CD4-positive, alpha-beta T cell treated with Interleukin-15 for 4 hours (primary cell): ENCODE results near the gene GSTM4.
"Not testable (repeated sequence)": the region's sequence is repeated elsewhere in the genome, so short reads cannot be mapped to it uniquely, and the experiment has no call there.

Experiments used
- DNase-seq: peaks from one replicate; pipeline ENCODE4 v3.0.0-alpha.2; 2020; ENCODE audit warnings: low spot score

Gene GSTM4

DNA sequence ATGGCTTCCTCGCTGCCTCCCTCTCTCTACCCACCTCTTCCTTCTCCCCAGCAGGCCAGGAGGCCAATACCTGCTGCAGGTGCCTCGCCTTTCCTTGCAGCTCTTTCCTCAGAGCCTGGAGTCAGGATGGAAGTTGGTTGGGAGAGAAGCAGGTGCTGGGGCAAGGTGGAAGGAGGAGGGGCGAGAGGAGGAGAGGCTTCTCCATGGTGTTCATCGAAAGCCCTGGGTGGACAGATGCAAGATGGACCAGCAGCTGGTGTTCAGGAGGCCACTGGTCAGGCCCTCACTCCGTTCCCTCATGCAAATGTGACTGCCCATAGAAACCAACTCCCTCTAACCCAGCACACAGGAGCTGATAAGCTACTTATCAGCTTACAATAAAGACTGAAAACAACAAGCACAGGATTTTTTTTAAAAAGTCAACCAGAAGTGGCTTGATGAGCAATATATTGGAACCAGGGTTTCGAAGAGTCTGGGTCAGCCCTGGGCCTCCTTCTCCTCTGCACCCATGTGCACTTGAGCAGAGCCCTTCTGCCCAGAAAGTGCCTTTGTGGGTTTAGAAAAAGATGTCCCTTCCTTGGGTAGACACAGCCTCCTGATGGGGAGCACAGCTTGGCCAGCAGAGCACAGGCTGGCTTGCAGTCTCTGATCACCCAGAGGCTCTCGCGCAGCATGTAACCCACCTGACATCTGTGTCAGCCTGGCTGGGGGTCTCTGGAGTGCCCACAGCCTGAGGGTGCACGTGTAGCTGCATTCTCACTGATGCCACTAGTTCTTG lies 16.6 kb upstream of the GSTM4 start:
- DNase-seq, result no peak

DNA sequence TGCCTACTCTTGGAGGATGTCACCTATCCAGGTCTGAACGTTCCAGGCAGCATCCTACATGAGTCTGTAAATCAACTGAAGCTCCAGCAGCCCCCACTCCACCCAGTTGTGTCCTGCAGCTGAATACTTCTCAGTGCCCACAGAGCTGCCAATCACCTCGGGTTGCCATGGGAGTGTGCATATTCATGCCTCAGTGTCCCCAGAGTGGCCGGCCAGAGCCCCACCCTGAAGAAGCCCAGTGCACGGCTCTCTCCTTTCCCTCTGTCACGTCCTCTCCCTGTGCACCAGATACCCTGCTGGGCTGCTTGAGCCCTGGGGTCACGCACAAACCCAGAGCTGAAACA lies 16.1 kb upstream of the GSTM4 start:
- DNase-seq, result no peak

- peak; percentile 89 for DNase-seq
Observed at GRCh38 chr1:109640285-109640865, 15.5 kb upstream of the GSTM4 start.

- no peak for DNase-seq
Observed at GRCh38 chr1:109641078-109641740, 14.7 kb upstream of the GSTM4 start.

DNA sequence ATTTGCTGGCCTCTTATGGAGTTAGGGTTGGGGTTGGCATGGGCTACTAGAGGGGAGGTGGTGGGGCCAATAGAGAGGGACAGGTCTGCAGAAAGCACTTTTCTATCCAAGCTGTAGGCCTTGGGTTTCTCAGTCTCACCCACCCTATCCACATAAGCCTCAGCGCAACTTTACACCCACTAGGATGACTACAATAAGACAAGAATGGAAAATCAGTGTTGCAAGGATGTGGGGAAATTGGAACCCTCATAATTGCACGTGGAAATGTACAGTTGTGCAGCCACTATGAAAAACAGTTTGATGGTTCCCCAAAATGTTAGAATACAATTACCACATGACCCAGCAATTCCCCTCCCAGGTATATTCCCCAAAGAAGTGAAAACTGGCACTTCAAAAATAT lies 14.0 kb upstream of the GSTM4 start:
- DNase-seq, result no peak

GRCh38 chr1:109642626-109643025 lies 13.3 kb upstream of the GSTM4 start:
- DNase-seq, result no peak

GRCh38 chr1:109643385-109644230 lies 12.3 kb upstream of the GSTM4 start:
- peak; percentile 84 for DNase-seq

- DNase-seq, result no peak
Observed at GRCh38 chr1:109644670-109645069, 11.2 kb upstream of the GSTM4 start.

DNA sequence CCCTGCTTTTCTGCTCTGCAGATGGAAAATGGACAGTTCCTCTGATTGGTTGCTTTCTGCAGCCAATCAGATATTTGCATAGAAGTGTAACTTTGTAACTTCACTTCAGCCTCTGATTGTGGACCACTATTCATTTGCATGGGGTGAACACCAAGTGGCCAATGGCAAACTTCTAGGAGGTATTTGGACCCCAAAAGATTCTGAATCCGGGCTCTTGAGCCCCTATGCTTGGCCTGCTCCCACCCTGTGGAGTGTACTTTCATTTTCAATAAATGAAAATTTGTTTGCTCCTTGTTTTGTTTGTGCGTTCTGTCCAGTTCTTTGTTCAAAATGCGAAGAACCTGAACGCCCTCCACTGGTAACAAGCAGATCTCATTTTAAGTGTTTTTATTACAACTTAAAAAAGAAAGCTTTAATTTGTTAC lies 6.4 kb upstream of the GSTM4 start:
- DNase-seq, result no peak

DNA sequence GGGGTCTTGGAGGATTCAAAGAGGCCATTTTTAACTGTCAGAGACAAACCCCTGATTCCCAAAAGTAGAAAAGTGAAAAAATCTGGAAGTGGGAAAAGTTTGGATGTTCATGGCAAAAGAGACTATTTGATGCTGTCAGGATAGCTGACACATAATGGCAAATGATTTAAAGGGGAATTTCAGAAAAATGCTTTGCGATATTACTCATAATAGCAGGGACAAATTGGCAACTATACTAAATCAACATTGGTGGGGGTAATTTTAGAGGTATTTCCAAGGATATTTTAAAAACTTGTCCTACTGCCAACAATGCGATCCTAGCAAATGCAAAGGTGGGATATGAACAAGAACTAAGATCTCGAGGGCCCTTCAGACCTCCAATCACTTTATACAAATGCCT lies 5.3 kb upstream of the GSTM4 start:
- DNase-seq, result no peak

- DNase-seq, result no peak
Observed at GRCh38 chr1:109652402-109652801, 3.5 kb upstream of the GSTM4 start.

DNA sequence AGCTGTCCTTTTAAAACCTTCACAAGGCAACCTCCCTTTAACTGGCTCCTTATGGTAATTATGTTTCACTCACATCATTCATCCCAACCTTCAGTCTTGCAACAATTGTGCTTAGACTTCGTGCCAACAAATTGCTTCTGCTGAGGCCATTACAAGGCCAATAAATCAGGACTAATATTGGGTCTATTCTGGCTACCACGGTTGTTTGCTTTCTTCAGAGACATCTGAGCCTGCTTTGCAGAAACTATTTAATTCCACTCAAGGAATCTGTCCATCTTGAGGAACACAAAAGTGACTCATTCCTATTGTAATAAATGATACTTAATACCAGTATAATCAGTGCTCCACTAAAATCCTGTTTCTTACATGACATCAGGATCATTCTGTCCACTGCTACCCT lies 2.6 kb upstream of the GSTM4 start:
- no peak for DNase-seq

DNA sequence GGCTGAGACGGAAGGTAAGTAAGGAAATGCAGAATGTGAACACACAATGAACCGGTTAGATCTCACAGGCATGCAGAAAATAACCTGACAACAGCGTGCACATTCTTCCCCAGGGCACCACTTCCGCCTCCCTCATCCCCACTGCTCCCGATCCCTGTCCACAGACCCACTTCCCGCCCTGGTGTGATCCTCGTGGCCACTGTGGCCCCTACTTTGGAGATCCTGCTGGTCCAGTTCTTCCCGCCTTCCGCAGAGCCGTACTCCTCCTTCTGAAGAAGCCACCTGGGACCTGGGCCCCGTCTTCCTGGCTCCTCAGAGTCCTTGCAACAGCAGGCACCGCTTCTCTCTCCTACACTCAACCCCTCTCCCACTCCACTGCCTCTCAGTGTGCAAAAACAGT lies 1.4 kb upstream of the GSTM4 start:
- no peak for DNase-seq

DNA sequence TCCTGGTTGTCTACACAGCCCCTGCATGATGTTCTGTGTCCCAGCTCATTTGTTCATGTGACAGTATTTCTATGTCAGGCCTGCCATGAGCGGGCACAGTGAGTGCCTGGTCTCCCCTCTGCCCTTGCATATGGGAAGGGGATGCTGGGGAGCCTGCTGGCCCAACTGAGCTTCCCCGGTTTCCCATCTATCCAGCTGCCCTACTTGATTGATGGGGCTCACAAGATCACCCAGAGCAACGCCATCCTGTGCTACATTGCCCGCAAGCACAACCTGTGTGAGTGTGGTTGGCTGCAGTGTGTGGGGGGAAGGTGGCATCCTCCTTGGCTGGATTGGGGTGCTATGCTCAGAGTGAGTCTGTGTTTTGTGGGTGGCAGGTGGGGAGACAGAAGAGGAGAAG lies 1.5 kb downstream of the GSTM4 start:
- DNase-seq, result no peak

GRCh38 chr1:109657970-109658369 lies 2.1 kb downstream of the GSTM4 start:
- no peak for DNase-seq

GRCh38 chr1:109658533-109659042 lies 2.7 kb downstream of the GSTM4 start:
- DNase-seq, result no peak

- no peak for DNase-seq
Observed at GRCh38 chr1:109659145-109659544, 3.2 kb downstream of the GSTM4 start.

- DNase-seq, result no peak
Observed at GRCh38 chr1:109659997-109660690, 4.2 kb downstream of the GSTM4 start.

- DNase-seq, result not testable (repeated sequence)
Observed at GRCh38 chr1:109660691-109661026, 4.8 kb downstream of the GSTM4 start.

DNA sequence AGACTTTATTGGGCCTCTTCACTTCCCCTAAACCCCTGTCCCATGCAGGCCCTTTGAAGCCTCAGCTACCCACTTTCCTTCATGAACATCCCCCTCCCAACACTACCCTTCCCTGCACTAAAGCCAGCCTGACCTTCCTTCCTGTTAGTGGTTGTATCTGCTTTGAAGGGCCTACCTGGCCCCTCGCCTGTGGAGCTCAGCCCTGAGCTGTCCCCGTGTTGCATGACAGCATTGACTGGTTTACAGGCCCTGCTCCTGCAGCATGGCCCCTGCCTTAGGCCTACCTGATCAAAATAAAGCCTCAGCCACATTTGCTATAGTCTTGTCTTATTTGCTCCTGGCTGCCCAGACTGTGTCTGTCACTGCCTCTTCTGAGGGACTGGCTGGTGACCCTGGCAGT lies 5.5 kb downstream of the GSTM4 start:
- no peak for DNase-seq

DNA sequence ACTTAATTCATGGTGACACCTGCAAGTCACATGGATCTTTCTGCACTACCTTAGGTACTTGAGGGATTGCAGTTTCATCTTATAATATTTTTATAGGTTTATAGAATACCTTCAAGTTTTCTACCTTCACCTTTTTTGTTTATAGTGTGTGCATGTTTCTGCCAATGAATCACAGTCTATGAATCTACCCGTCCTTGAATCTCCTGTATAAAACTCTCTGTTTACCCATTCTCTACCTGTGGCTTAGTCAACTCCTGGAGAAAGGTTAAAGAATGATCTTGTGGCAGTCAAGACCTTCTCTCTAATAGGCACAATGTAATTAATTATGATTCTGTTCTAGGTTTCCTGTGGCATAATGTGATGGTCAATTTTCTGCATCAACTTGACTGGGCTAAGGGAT lies 8.8 kb downstream of the GSTM4 start:
- no peak for DNase-seq
